ENCODE measurements around the gene PXYLP1. TPM values are rescaled to one million over a fixed set of nuclear protein-coding genes. Genes with fewer than 3 reads are reported as not detected.

The PXYLP1 gene
- total and polyA plus RNA-seq, 9 of the 15 experiments (the other 6 are each of a cell fraction or from before 2014, with no cell fraction given) = 0.80 to 2.9 (median 1.3) TPM

DNA sequence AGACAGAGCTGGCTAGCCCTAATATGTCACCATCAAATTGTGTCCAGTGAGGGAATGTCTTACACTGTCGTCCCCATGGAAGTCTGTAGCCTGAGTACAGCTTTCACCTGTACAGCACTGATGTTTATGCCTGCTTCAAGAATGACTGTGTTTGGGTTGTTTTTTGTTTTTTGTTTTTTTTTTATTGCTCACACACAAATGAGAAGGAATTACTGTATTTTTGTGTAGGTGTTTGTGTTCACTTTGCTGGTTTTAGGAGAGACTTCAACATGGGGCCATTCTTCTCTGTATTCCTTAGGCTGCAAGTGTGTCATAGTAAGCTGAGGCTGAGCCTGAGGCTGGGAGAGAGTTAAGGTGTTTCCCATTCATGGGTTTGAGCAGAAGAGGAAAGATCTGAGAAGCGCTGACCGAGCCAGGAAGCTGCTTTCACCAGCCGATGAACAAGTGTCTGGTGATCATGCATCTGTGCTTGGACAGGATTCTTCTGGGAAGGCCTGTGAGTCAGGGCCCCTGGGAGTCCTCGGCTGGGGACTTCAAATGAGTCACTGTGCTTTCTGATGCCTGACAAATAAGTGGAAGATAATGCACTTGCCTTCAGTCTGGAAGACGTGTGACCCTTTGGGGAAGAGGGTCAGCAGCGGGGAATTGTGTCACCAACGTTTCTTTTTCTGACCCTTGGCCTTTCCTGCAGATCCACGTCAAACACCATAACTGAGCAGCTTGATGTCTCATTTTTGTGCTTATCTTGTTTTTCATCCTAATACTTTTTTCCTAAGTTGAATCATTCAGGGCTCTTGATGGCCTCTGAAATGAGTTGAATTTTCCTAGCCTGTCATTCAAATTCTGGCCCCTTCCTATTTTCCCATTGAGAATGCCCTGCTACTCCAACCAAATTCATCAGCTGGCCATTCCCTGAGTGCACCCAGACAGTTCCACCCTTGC is 100.0 kb downstream of the PXYLP1 start (continued):
- TF ChIP-seq CLOCK (CRISPR knock-in tag; IDR thresholded peaks at IDR 0.05; ENCODE audit: borderline replicate concordance) (no peak), ELK3 (CRISPR knock-in tag; IDR thresholded peaks at IDR 0.05) (no peak), NFE2L1 (tag; IDR thresholded peaks at IDR 0.05; ENCODE audit: borderline replicate concordance, low read depth) (no peak), ZC3H4 (CRISPR knock-in tag; IDR thresholded peaks at IDR 0.05; ENCODE audit: borderline replicate concordance) (no peak), ILK (tag; IDR thresholded peaks at IDR 0.05; ENCODE audit: borderline replicate concordance, low read depth) (no peak), ZC3H8 (IDR thresholded peaks at IDR 0.05) (no peak), SIRT6 (IDR thresholded peaks at IDR 0.05; ENCODE audit: low read depth, low read length) (no peak), ZNF124 (CRISPR knock-in tag; IDR thresholded peaks at IDR 0.05) (no peak), ATF7 (IDR thresholded peaks at IDR 0.05) (peak; percentile 75; the same call in 1 of the 2 replicates), BRF2 (IDR thresholded peaks at IDR 0.05; ENCODE audit: borderline replicate concordance, insufficient read depth, insufficient read length) (no peak), RFX1 (IDR thresholded peaks at IDR 0.05) (no peak), ZKSCAN8 (CRISPR knock-in tag; IDR thresholded peaks at IDR 0.05) (peak; percentile 41; the same call in 1 of the 2 replicates)
- TF ChIP-seq, protein P1, sequence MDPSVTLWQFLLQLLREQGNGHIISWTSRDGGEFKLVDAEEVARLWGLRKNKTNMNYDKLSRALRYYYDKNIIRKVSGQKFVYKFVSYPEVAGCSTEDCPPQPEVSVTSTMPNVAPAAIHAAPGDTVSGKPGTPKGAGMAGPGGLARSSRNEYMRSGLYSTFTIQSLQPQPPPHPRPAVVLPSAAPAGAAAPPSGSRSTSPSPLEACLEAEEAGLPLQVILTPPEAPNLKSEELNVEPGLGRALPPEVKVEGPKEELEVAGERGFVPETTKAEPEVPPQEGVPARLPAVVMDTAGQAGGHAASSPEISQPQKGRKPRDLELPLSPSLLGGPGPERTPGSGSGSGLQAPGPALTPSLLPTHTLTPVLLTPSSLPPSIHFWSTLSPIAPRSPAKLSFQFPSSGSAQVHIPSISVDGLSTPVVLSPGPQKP (CRISPR knock-in tag; IDR thresholded peaks at IDR 0.05) = no peak
- TF ChIP-seq, protein P2, sequence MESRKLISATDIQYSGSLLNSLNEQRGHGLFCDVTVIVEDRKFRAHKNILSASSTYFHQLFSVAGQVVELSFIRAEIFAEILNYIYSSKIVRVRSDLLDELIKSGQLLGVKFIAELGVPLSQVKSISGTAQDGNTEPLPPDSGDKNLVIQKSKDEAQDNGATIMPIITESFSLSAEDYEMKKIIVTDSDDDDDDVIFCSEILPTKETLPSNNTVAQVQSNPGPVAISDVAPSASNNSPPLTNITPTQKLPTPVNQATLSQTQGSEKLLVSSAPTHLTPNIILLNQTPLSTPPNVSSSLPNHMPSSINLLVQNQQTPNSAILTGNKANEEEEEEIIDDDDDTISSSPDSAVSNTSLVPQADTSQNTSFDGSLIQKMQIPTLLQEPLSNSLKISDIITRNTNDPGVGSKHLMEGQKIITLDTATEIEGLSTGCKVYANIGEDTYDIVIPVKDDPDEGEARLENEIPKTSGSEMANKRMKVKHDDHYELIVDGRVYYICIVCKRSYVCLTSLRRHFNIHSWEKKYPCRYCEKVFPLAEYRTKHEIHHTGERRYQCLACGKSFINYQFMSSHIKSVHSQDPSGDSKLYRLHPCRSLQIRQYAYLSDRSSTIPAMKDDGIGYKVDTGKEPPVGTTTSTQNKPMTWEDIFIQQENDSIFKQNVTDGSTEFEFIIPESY (CRISPR knock-in tag; IDR thresholded peaks at IDR 0.05) = no peak

Data from K562 (cell line).